KMS-11 (cell line): ENCODE data around the gene DDX31.

Source experiments
- H2AFZ ChIP-seq: fragments of 200-600 bp; sonication (generic); 2 replicates; pipeline ENCODE4 v1.6.1; 2016; ENCODE audit warnings: antibody characterized with exemption, mixed run types, low read depth
- H3K27ac ChIP-seq: fragments of 200-600 bp; sonication (generic); 2 replicates; pipeline ENCODE4 v1.6.1; 2016; ENCODE audit warnings: mild to moderate bottlenecking, mixed run types
- H3K27me3 ChIP-seq: fragments of 200-600 bp; sonication (generic); 2 replicates; pipeline ENCODE4 v1.6.1; 2017; ENCODE audit warnings: mild to moderate bottlenecking, low read depth, mixed run types, moderate library complexity; ENCODE audit not compliant: insufficient read depth
- H3K36me3 ChIP-seq: fragments of 200-600 bp; sonication (generic); 2 replicates; pipeline ENCODE4 v1.6.1; 2017; ENCODE audit warnings: mild to moderate bottlenecking, mixed run types; ENCODE audit not compliant: insufficient read depth
- H3K4me1 ChIP-seq: fragments of 200-600 bp; sonication (generic); 2 replicates; pipeline ENCODE4 v1.6.1; 2016; ENCODE audit warnings: mild to moderate bottlenecking, low read depth, mixed run types; ENCODE audit not compliant: poor library complexity, severe bottlenecking
- H3K4me2 ChIP-seq: fragments of 200-600 bp; sonication (generic); 2 replicates; pipeline ENCODE4 v1.7.0; 2016; ENCODE audit warnings: mild to moderate bottlenecking, mixed run types
- H3K4me3 ChIP-seq: fragments of 200-600 bp; sonication (generic); IDR thresholded peaks from 2 replicates; pipeline ENCODE4 v1.6.1; 2017; ENCODE audit warnings: low read depth, low read length, mixed read lengths; ENCODE audit not compliant: insufficient read depth
- H3K79me2 ChIP-seq: fragments of 200-600 bp; sonication (generic); 2 replicates; pipeline ENCODE4 v1.6.1; 2016; ENCODE audit warnings: low read depth, mixed run types; ENCODE audit not compliant: insufficient read depth
- H3K9ac ChIP-seq: fragments of 200-600 bp; sonication (generic); 2 replicates; pipeline ENCODE4 v1.6.1; 2016; ENCODE audit warnings: mild to moderate bottlenecking, mixed run types
- H4K20me1 ChIP-seq: fragments of 200-600 bp; sonication (generic); 2 replicates; pipeline ENCODE4 v1.6.1; 2016; ENCODE audit warnings: mild to moderate bottlenecking, mixed run types; ENCODE audit not compliant: insufficient read depth
- CTCF ChIP-seq: fragments of 200-600 bp; sonication (generic); conservative IDR thresholded peaks from 2 replicates; pipeline ENCODE4 v1.6.1; 2017; ENCODE audit warnings: low read depth, mild to moderate bottlenecking, antibody characterized with exemption, low read length, moderate library complexity, mixed read lengths

Gene DDX31

DNA sequence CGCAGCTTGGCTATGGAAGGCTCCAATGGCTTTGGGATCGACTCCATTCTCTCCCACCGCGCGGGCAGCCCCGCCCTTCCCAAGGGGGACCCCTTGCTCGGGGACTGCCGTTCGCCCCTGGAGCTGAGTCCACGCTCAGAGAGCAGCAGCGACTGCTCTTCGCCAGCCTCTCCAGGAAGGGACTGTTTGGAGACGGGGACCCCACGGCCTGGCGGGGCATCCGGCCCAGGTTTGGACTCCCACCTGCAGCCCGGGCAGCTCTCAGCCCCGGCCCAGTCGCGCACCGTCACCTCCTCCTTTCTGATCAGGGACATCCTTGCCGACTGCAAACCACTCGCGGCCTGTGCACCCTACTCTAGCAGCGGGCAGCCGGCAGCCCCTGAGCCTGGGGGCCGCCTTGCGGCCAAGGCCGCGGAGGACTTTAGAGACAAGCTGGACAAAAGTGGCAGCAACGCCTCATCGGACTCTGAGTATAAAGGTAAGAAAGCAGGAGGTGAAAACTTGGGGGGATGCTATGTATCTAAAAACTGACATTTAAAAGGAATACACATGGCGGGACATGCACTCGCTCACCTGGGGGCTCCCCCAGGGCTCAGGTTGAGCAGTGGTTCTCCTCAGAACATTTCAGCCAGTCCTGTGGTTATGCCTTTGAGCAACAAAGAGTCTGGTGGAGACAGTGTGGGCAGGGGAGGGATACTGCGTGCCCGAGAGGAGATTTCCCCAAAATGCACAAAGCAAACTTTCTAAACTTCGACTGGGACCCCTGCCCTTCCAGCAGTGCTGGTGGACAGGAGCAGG lies 86.8 kb downstream of the DDX31 start:
- no peak overlapping the region for H3K4me2 ChIP-seq
- no peak for TF ChIP-seq CTCF
- H3K4me1 ChIP-seq: no peaks in the 10 kb centered on the region
- H3K36me3 ChIP-seq: no peaks in the 10 kb centered on the region
- no peaks in the 10 kb centered on the region for H3K79me2 ChIP-seq
- no peaks in the 10 kb centered on the region for H4K20me1 ChIP-seq
- no peak overlapping the region for H3K4me3 ChIP-seq
- H3K27me3 ChIP-seq: peaks cover 7% of the 10 kb centered on the region; the same call in 1 of the 2 replicates
- H3K9ac ChIP-seq: no peak overlapping the region
- no peak overlapping the region for H2AFZ ChIP-seq
- no peak overlapping the region for H3K27ac ChIP-seq

- Histone ChIP-seq H3K36me3 (no peaks in the 10 kb centered on the region), H2AFZ (no peak within 1 kb of the TSS), H4K20me1 (no peaks in the 10 kb centered on the region), H3K27ac (no peak within 1 kb of the TSS), H3K79me2 (no peaks in the 10 kb centered on the region), H3K4me2 (peak within 1 kb of the TSS; percentile 78; the same call in 1 of the 2 replicates), H3K27me3 (peaks cover 7% of the 10 kb centered on the region; the same call in 1 of the 2 replicates), H3K4me3 (no peak within 1 kb of the TSS), H3K4me1 (no peaks in the 10 kb centered on the region), H3K9ac (no peak within 1 kb of the TSS)
- no peak for TF ChIP-seq CTCF
Measured at GRCh38 chr9:132582276-132582785, 87.5 kb downstream of the DDX31 start, which contains the start of gene BARHL1. Gene BARHL1 (plus strand): TSS chr9:132582606. CDS start chr9:132582798, 192 bp downstream.

DNA sequence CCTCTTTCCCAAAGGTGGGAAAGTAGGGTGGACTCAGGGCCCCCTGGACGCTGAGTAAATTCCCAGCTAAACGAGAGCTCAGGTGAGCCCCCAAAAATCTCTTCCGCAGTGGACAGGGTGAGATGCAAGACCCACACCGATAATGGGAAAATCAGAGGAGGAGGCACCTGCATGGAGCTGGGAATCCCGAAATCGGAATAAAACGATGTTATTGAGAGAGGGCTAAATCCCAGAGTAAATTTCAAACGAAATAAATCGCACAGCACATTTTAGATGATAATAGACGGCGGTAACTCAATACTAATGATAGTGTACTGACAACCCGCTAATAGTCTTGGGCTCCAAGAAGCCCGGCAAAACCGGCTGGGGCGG lies 90.4 kb downstream of the DDX31 start:
- Histone ChIP-seq H3K36me3 (no peaks in the 10 kb centered on the region), H3K27ac (no peak overlapping the region), H3K27me3 (peaks cover 10% of the 10 kb centered on the region; the same call in 1 of the 2 replicates), H4K20me1 (no peaks in the 10 kb centered on the region), H3K79me2 (no peaks in the 10 kb centered on the region), H3K4me3 (no peak overlapping the region), H3K4me2 (no peak overlapping the region), H2AFZ (no peak overlapping the region), H3K9ac (no peak overlapping the region), H3K4me1 (no peaks in the 10 kb centered on the region)
- no peak for TF ChIP-seq CTCF

DNA sequence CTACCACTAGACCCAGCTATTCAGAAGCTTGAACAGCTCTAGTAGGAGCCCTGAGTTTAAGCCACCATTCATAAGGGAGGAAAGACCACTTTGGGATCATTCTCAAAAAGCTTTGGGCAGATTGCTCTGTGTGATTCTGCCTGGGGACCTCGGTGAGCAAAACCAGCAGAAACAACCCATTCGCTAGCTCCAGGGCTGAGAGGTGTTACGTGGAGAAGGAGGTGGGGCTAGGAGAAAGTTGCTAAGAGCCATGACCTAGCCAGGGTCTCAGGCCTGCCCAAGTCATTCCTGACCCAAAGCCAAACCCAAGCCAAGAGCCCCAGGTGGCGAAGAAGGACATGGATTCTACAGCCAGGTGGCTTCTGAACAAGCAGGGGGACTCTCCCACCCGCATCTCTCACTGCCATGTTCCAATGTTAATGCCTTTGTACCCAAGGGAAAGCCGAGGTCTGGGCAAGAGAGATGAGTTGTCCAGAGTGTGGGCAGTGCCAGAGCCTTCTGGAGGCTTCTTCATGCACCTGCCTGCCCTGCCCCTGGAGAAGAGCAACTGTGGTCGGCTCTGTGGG lies 91.3 kb downstream of the DDX31 start:
- Histone ChIP-seq H4K20me1 (no peaks in the 10 kb centered on the region), H3K4me3 (no peak overlapping the region), H3K27ac (no peak overlapping the region), H2AFZ (no peak overlapping the region), H3K4me2 (no peak overlapping the region), H3K79me2 (no peaks in the 10 kb centered on the region), H3K27me3 (peaks cover 10% of the 10 kb centered on the region; the same call in 1 of the 2 replicates), H3K9ac (no peak overlapping the region), H3K36me3 (no peaks in the 10 kb centered on the region), H3K4me1 (no peaks in the 10 kb centered on the region)
- TF ChIP-seq CTCF: no peak
